K562 (cell line): Measurements from ENCODE around the gene DOCK7. TPM values are rescaled to one million over a fixed set of nuclear protein-coding genes. Genes with fewer than 3 reads are reported as not detected.
A peak's percentile ranks its signal among the peaks of the same experiment; 100 is the strongest.

Source experiments
- ADNP ChIP-seq: fragments of 200-800 bp; sonication (Bioruptor generic); IDR thresholded peaks from 2 replicates; pipeline ENCODE4 v1.6.1; 2016; ENCODE audit warnings: missing genetic modification characterization, missing compliant biosample characterization
- CBX1 ChIP-seq: sonication (generic); IDR thresholded peaks from 2 replicates; pipeline ENCODE4 v1.6.1; 2016; ENCODE audit warnings: antibody characterized with exemption, low read depth, mild to moderate bottlenecking
- DDX20 ChIP-seq: fragments of 450-650 bp; IDR thresholded peaks from 2 replicates; pipeline ENCODE4 v1.6.1; 2016; ENCODE audit warnings: missing genetic modification characterization, low read depth, mild to moderate bottlenecking, missing compliant biosample characterization, moderate library complexity
- RBFOX2 ChIP-seq: fragments of 200-400 bp; formaldehyde crosslinking; IDR thresholded peaks from 2 replicates; pipeline ENCODE4 v1.6.1; 2017; ENCODE audit warnings: low read depth, mild to moderate bottlenecking, low read length, moderate library complexity
- RHOXF2B ChIP-seq: fragments of 250-450 bp; sonication (Bioruptor Pico); conservative IDR thresholded peaks from 2 replicates; pipeline ENCODE4 v1.5.1; 2021
- SMARCA4 ChIP-seq: fragments of 450-650 bp; IDR thresholded peaks from 2 replicates; pipeline ENCODE4 v1.6.1; 2016
- SPI1 ChIP-seq: IDR thresholded peaks from 2 replicates; pipeline ENCODE4 v1.6.1; 2011; ENCODE audit warnings: low read depth, low read length, control low read depth, borderline replicate concordance
- TAL1 ChIP-seq: fragments of 450-650 bp; IDR thresholded peaks from 2 replicates; pipeline ENCODE4 v1.6.1; 2016; ENCODE audit warnings: mild to moderate bottlenecking
- TARDBP ChIP-seq: fragments of 450-650 bp; IDR thresholded peaks from 2 replicates; pipeline ENCODE4 v1.6.1; 2016
- ZBTB1 ChIP-seq: sonication (generic); formaldehyde crosslinking; IDR thresholded peaks from 2 replicates; pipeline ENCODE4 v1.8.1; 2023; ENCODE audit warnings: missing genetic modification reagents, low read depth, mild to moderate bottlenecking, borderline replicate concordance
- ZC3H4 ChIP-seq: sonication (generic); formaldehyde crosslinking; IDR thresholded peaks from 2 replicates; pipeline ENCODE4 v1.9.0; 2021; ENCODE audit warnings: missing genetic modification reagents, borderline replicate concordance
- ZNF449 ChIP-seq: fragments of 250-450 bp; sonication (Bioruptor Pico); IDR thresholded peaks from 2 replicates; pipeline ENCODE4 v1.8.0; 2022; ENCODE audit warnings: moderate library complexity, mild to moderate bottlenecking, inconsistent platforms
- ZNF561 ChIP-seq: fragments of 450-650 bp; formaldehyde crosslinking; conservative IDR thresholded peaks from 2 replicates; pipeline ENCODE4 v1.4.0; 2020; ENCODE audit warnings: mild to moderate bottlenecking, moderate library complexity
- ZNF75A ChIP-seq: fragments of 450-650 bp; formaldehyde crosslinking; IDR thresholded peaks from 2 replicates; pipeline ENCODE4 v1.4.0; 2020; ENCODE audit warnings: mild to moderate bottlenecking
- ZNF79 ChIP-seq: fragments of 250-450 bp; sonication (Bioruptor Pico); IDR thresholded peaks from 2 replicates; pipeline ENCODE4 v1.4.0; 2020; ENCODE audit warnings: low read depth, mild to moderate bottlenecking, moderate library complexity
- polyA plus RNA-seq, 8 experiments: library from polyadenylated mRNA; depleted of rRNA in 4 of 8; stranded (reverse) in 5 of 8; unstranded in 3 of 8; fragments of >200 nt; fragmentation: Nextera tagmentation in 2 of 8; fragmentation: Illumina TruSeq in 1 of 8; extraction: Ambion mirVana in 2 of 8; extraction: Trizol in 1 of 8; gene quantifications; 2 replicates each; pipeline versions ENCODE4 v1.2.1 to v1.2.3, GENCODE V29; 2011 to 2014; ENCODE audit warnings: inconsistent platforms in 1 of 8, missing spikeins in 1 of 8
- total RNA-seq, 7 experiments: library from RNA; depleted of rRNA in 6 of 7; stranded (reverse); fragments of >200 nt in 6 of 7; fragmentation: Illumina TruSeq in 2 of 7; extraction: Trizol in 2 of 7; gene quantifications; 2 replicates each; pipeline versions ENCODE4 v1.2.1 to v1.2.3, GENCODE V29; 2011 to 2021; ENCODE audit warnings: low replicate concordance in 1 of 7
- TF ChIP-seq, protein P1 (sequence below): sonication (generic); formaldehyde crosslinking; IDR thresholded peaks from 2 replicates; pipeline ENCODE4 v1.8.0; 2023; ENCODE audit warnings: mild to moderate bottlenecking, missing genetic modification reagents
- TF ChIP-seq, protein P2 (sequence below): fragments of 450-650 bp; conservative IDR thresholded peaks from 2 replicates; pipeline ENCODE4 v1.6.1; 2016; ENCODE audit warnings: missing genetic modification characterization, low read depth, mild to moderate bottlenecking, missing compliant biosample characterization, moderate library complexity
- TF ChIP-seq, protein P3 (sequence below): fragments of 450-650 bp; IDR thresholded peaks from 2 replicates; pipeline ENCODE4 v1.6.1; 2016; ENCODE audit warnings: borderline replicate concordance

Gene DOCK7
- total and polyA plus RNA-seq, 9 of the 15 experiments (the other 6 are each of a cell fraction or from before 2014, with no cell fraction given): 4.9 to 35.1 (median 12.6) TPM

GRCh38 chr1:62688687-62689085 is 500 bp upstream of the DOCK7 start (continued):
- TF ChIP-seq, protein P1, sequence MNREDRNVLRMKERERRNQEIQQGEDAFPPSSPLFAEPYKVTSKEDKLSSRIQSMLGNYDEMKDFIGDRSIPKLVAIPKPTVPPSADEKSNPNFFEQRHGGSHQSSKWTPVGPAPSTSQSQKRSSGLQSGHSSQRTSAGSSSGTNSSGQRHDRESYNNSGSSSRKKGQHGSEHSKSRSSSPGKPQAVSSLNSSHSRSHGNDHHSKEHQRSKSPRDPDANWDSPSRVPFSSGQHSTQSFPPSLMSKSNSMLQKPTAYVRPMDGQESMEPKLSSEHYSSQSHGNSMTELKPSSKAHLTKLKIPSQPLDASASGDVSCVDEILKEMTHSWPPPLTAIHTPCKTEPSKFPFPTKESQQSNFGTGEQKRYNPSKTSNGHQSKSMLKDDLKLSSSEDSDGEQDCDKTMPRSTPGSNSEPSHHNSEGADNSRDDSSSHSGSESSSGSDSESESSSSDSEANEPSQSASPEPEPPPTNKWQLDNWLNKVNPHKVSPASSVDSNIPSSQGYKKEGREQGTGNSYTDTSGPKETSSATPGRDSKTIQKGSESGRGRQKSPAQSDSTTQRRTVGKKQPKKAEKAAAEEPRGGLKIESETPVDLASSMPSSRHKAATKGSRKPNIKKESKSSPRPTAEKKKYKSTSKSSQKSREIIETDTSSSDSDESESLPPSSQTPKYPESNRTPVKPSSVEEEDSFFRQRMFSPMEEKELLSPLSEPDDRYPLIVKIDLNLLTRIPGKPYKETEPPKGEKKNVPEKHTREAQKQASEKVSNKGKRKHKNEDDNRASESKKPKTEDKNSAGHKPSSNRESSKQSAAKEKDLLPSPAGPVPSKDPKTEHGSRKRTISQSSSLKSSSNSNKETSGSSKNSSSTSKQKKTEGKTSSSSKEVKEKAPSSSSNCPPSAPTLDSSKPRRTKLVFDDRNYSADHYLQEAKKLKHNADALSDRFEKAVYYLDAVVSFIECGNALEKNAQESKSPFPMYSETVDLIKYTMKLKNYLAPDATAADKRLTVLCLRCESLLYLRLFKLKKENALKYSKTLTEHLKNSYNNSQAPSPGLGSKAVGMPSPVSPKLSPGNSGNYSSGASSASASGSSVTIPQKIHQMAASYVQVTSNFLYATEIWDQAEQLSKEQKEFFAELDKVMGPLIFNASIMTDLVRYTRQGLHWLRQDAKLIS (CRISPR knock-in tag): 0 out of 2 replicates have a peak, but pooled peaks have one; percentile 31
- TF ChIP-seq, protein P2, sequence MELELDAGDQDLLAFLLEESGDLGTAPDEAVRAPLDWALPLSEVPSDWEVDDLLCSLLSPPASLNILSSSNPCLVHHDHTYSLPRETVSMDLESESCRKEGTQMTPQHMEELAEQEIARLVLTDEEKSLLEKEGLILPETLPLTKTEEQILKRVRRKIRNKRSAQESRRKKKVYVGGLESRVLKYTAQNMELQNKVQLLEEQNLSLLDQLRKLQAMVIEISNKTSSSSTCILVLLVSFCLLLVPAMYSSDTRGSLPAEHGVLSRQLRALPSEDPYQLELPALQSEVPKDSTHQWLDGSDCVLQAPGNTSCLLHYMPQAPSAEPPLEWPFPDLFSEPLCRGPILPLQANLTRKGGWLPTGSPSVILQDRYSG (tag): no peak
- TF ChIP-seq RBFOX2 (no peak), CBX1 (no peak), TARDBP (no peak), ZBTB1 (CRISPR knock-in tag) (no peak), DDX20 (tag) (no peak), ADNP (no peak), SMARCA4 (0 out of 2 replicates have a peak, but pooled peaks have one; percentile 12), ZNF75A (no peak), ZNF79 (no peak), TAL1 (no peak), ZNF449 (no peak), RHOXF2B (CRISPR knock-in tag) (no peak), SPI1 (no peak), ZC3H4 (CRISPR knock-in tag) (no peak), ZNF561 (CRISPR knock-in tag) (no peak)
- TF ChIP-seq, protein P3, sequence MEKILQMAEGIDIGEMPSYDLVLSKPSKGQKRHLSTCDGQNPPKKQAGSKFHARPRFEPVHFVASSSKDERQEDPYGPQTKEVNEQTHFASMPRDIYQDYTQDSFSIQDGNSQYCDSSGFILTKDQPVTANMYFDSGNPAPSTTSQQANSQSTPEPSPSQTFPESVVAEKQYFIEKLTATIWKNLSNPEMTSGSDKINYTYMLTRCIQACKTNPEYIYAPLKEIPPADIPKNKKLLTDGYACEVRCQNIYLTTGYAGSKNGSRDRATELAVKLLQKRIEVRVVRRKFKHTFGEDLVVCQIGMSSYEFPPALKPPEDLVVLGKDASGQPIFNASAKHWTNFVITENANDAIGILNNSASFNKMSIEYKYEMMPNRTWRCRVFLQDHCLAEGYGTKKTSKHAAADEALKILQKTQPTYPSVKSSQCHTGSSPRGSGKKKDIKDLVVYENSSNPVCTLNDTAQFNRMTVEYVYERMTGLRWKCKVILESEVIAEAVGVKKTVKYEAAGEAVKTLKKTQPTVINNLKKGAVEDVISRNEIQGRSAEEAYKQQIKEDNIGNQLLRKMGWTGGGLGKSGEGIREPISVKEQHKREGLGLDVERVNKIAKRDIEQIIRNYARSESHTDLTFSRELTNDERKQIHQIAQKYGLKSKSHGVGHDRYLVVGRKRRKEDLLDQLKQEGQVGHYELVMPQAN: no peak
